Right lobe of liver (tissue), 6 donors: ENCODE results near the gene TYRO3. TPM values are rescaled to one million over a fixed set of nuclear protein-coding genes. Genes with fewer than 3 reads are reported as not detected.

ENCODE experiments used
- ATAC-seq, 4 donors: fragments of 200-7000 bp; cut with Tn5 transposase; one replicate each; pipeline ENCODE4 v1.9.1; 2020; ENCODE audit warnings: mild to moderate bottlenecking in 4 of 4, moderate library complexity in 4 of 4
- DNase-seq, 3 donors: peaks; one replicate each; pipeline ENCODE4 v3.0.0-alpha.2; 2020
- H3K27ac ChIP-seq, 3 donors: fragments of 200-600 bp; one replicate each; pipeline ENCODE4 v1.8.0; 2022
- H3K27me3 ChIP-seq, 2 donors: fragments of 200-600 bp; one replicate each; pipeline ENCODE4 v1.8.0; 2022
- H3K36me3 ChIP-seq, 4 donors: fragments of 200-600 bp; sonication (generic) in 1 of 4; one replicate each; pipeline versions ENCODE4 v1.5.1 to v1.8.0; 2017 to 2022; ENCODE audit warnings: control low read depth in 1 of 4
- H3K4me1 ChIP-seq, 4 donors: fragments of 200-600 bp; sonication (generic) in 1 of 4; one replicate each; pipeline versions ENCODE4 v1.5.1 to v1.8.0; 2017 to 2022; ENCODE audit warnings: control low read depth in 1 of 4
- H3K4me3 ChIP-seq, 3 donors: fragments of 200-600 bp; one replicate each; pipeline ENCODE4 v1.8.0; 2022
- H3K9me3 ChIP-seq, 4 donors: fragments of 200-600 bp; sonication (generic) in 1 of 4; one replicate each; pipeline versions ENCODE4 v1.5.1 to v1.8.0; 2017 to 2022; ENCODE audit warnings: control low read depth in 1 of 4
- POLR2A ChIP-seq: fragments of 450-650 bp; IDR thresholded peaks from one replicate; pipeline ENCODE4 v1.6.1; 2017; ENCODE audit warnings: antibody characterized with exemption, mild to moderate bottlenecking
- WGBS: methylation state at CpG from one replicate; pipeline ENCODE4 v1.1.6; 2018; ENCODE audit warnings: low coverage, low lambda C conversion rate; ENCODE audit not compliant: insufficient coverage; ENCODE audit errors: missing lambda C conversion rate; 5-methylcytosine and 5-hydroxymethylcytosine counted together
- intact Hi-C, 2 donors: fragments of 100-400 bp; cut with DNase I; formaldehyde crosslinking; loops; one replicate each; pipeline versions ENCODE4 v1.11.2 to v1.14.1; 2022
- total RNA-seq, 6 experiments: library from RNA; depleted of rRNA in 2 of 6; stranded (reverse); fragments of >200 nt in 2 of 6; fragmentation: NEBNext Ultra II Directional in 3 of 6; extraction: Animal tissue kit (Norgen Biotek cat#: 25700) in 3 of 6; gene quantifications; one replicate each; pipeline versions ENCODE4 v1.1.0 to v1.2.4, GENCODE V29; 2016 to 2023
- TF ChIP-seq, protein P1 (sequence below), 4 donors: fragments of 200-600 bp in 3 of 4; fragments of 450-650 bp in 1 of 4; IDR thresholded peaks; one replicate each; pipeline versions ENCODE4 v1.5.1 to v1.8.0; 2016 to 2022; ENCODE audit warnings: antibody characterized with exemption in 4 of 4, mild to moderate bottlenecking in 2 of 4
- donor health status: DM: no; HTN: yes; CAD: no.
- donor health status: DM: no; HTN: no; CAD: no.
- donor health status: DM: no; HTN: no; CAD: no.
- donor health status: DM: no; HTN: yes; CAD: no.
- donor health status: DM: no; HTN: yes; CAD: no.

TYRO3 gene
- total RNA-seq, 6 experiments from 2014 or later, result 1.1 to 2.9 (median 1.8) TPM

DNA sequence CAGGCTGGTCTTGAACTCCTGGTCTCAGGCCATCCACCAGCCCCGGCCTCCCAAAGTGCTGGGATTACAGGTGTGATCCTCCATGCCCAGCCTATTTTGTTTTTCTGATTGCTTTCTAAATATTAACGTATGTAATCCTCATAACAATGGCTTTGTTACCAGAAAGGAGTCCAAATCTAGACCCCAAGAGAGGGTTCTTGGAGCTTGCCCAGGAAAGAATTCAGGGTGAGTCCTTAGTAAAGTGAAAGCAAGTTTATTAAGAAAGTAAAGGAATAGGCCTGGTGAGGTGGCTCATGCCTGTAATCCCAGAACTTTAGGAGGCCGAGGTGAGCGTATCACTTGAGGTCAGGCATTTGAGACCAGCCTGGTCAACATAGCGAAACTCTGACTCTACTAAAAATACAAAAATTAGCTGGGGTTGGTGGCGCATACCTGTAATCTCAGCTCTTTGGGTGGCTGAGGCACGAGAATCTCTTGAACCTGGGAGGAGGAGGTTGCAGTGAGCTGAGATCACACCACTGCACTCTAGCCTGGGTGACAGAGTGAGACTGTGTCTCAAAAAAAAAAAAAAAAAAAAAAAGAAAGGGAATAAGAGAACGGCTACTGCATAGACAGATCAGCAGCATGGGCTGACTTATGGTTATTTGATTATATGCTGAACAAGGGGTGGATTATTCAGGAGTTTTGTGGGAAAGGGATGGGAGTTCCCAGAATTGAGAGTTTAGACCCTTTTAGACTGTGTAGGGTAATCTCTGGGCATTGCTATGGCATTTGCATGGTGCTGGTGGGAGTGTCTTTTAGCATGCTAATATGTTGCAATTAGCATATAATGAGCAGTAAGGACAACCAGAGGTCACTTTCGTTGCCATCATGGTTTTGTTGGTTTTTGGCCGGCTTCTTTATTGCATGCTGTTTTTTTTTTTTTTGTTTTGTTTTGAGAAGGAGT lies 36.1 kb downstream of the TYRO3 start:
- TF ChIP-seq POLR2A, result no peak
- TF ChIP-seq, protein P1, sequence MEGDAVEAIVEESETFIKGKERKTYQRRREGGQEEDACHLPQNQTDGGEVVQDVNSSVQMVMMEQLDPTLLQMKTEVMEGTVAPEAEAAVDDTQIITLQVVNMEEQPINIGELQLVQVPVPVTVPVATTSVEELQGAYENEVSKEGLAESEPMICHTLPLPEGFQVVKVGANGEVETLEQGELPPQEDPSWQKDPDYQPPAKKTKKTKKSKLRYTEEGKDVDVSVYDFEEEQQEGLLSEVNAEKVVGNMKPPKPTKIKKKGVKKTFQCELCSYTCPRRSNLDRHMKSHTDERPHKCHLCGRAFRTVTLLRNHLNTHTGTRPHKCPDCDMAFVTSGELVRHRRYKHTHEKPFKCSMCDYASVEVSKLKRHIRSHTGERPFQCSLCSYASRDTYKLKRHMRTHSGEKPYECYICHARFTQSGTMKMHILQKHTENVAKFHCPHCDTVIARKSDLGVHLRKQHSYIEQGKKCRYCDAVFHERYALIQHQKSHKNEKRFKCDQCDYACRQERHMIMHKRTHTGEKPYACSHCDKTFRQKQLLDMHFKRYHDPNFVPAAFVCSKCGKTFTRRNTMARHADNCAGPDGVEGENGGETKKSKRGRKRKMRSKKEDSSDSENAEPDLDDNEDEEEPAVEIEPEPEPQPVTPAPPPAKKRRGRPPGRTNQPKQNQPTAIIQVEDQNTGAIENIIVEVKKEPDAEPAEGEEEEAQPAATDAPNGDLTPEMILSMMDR (IDR thresholded peaks at IDR 0.05), result no peak
- WGBS, result 74% methylated on average over 10 of the region's 10 CpGs
- Histone ChIP-seq H3K4me3 (no peak overlapping the region), H3K4me1 (no peaks in the 10 kb centered on the region), H3K36me3 (no peaks in the 10 kb centered on the region), H3K27ac (no peak overlapping the region), H3K9me3 (no peaks in the 10 kb centered on the region), H3K27me3 (no peaks in the 10 kb centered on the region)
- intact Hi-C loops, result no loop called here
- no peak for ATAC-seq
- DNase-seq, result no peak

DNA sequence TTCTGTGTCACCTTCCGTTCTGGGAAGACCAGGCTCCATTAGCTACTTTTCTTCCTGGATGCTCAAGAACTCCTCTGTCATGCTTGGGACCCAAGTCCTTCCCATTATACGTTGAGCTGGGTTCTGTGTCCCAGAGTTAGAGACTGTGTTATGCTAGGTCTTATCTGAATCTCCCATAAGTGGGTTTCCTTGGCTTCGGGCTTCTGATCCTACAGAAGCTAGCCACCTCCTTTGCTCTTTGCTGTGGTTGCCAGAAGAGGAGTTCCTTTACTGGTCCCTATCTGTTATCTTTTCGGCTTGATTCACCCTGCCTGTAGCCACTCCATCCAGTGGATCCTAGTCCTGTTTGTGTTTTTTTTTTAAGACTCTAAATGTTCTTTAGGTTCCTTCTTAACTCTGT lies 38.0 kb downstream of the TYRO3 start:
- DNase-seq (no peak), ATAC-seq (no peak)
- H3K9me3 ChIP-seq, result no peaks in the 10 kb centered on the region
- no peak overlapping the region for H3K27ac ChIP-seq
- H3K4me1 ChIP-seq, result no peaks in the 10 kb centered on the region
- H3K4me3 ChIP-seq, result no peak overlapping the region
- H3K27me3 ChIP-seq, result no peaks in the 10 kb centered on the region
- 65% methylated on average over 4 of the region's 4 CpGs for WGBS
- TF ChIP-seq, protein P1 (IDR thresholded peaks at IDR 0.05), result no peak
- TF ChIP-seq POLR2A, result no peak
- H3K36me3 ChIP-seq, result no peaks in the 10 kb centered on the region
- intact Hi-C loops, result no loop called here

DNA sequence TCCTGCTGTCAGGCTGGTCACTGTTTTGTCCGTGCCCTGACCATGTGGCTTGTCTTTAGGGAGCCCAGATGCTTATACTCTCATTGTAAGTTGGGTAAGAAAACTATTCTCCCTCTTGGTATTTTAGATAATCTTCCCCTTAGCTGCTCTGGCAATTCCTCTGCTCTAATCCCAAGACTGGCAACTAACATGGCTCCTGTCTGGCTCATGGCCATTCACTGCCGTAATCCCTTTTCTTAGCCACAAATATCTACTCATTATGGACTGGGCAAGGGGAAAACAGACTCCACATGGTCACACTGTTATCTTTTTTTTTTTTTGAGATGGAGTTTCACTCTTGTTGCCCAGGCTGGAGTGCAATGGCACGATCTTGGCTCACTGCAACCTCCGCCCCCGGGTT lies 38.8 kb downstream of the TYRO3 start:
- Histone ChIP-seq H3K9me3 (no peaks in the 10 kb centered on the region), H3K27me3 (no peaks in the 10 kb centered on the region), H3K27ac (no peak overlapping the region), H3K36me3 (no peaks in the 10 kb centered on the region), H3K4me3 (no peak overlapping the region), H3K4me1 (no peaks in the 10 kb centered on the region)
- intact Hi-C loops, result no loop called here
- TF ChIP-seq, protein P1 (IDR thresholded peaks at IDR 0.05), result no peak
- TF ChIP-seq POLR2A, result no peak
- WGBS, result 88% methylated on average over 5 of the region's 5 CpGs
- ATAC-seq, result no peak
- no peak for DNase-seq

- Histone ChIP-seq H3K4me3 (no peak overlapping the region), H3K4me1 (no peaks in the 10 kb centered on the region), H3K27ac (no peak overlapping the region), H3K9me3 (no peaks in the 10 kb centered on the region), H3K36me3 (no peaks in the 10 kb centered on the region), H3K27me3 (no peaks in the 10 kb centered on the region)
- DNase-seq (no peak), ATAC-seq (no peak)
- 90% methylated on average over 1 of the region's 1 CpG for WGBS
- TF ChIP-seq, protein P1 (IDR thresholded peaks at IDR 0.05), result no peak
- no peak for TF ChIP-seq POLR2A
- intact Hi-C loops, result no loop called here
These were observed 40.0 kb downstream of the TYRO3 start for GRCh38 chr15:41599061-41599460.
